IPS-18c (cell line): ENCODE data around the gene CSF1R.
"Not testable (repeated sequence)": the region's sequence is repeated elsewhere in the genome, so short reads cannot be mapped to it uniquely, and the experiment has no call there.

Source experiments
- H3K4me3 ChIP-seq: 2 replicates; pipeline ENCODE4 v1.7.0; 2013; ENCODE audit warnings: low read depth, mild to moderate bottlenecking, low read length, moderate library complexity; ENCODE audit not compliant: insufficient read depth
- H3K9me3 ChIP-seq: one replicate; pipeline ENCODE4 v1.6.1; 2013; ENCODE audit warnings: mild to moderate bottlenecking, low read length, moderate library complexity; ENCODE audit not compliant: control insufficient read depth, insufficient read depth

CSF1R gene

GRCh38 chr5:150109921-150110320, 23.6 kb upstream of the CSF1R start:
- Histone ChIP-seq H3K9me3 (no peaks in the 10 kb centered on the region), H3K4me3 (no peak overlapping the region)

- no peak overlapping the region for H3K4me3 ChIP-seq
- H3K9me3 ChIP-seq, result no peaks in the 10 kb centered on the region
Observed at GRCh38 chr5:150108711-150109514, 22.6 kb upstream of the CSF1R start.

GRCh38 chr5:150107909-150108447, 21.6 kb upstream of the CSF1R start:
- no peak overlapping the region for H3K4me3 ChIP-seq
- no peaks in the 10 kb centered on the region for H3K9me3 ChIP-seq

GRCh38 chr5:150106674-150107426, 20.5 kb upstream of the CSF1R start:
- H3K9me3 ChIP-seq, result no peaks in the 10 kb centered on the region
- H3K4me3 ChIP-seq, result no peak overlapping the region

GRCh38 chr5:150105928-150106615, 19.7 kb upstream of the CSF1R start:
- no peaks in the 10 kb centered on the region for H3K9me3 ChIP-seq
- H3K4me3 ChIP-seq, result no peak overlapping the region

- Histone ChIP-seq H3K4me3 (no peak overlapping the region), H3K9me3 (no peaks in the 10 kb centered on the region)
Observed at GRCh38 chr5:150104550-150104870, 18.2 kb upstream of the CSF1R start.

GRCh38 chr5:150103678-150104549, 17.6 kb upstream of the CSF1R start:
- Histone ChIP-seq H3K9me3 (no peaks in the 10 kb centered on the region), H3K4me3 (no peak overlapping the region)

GRCh38 chr5:150101023-150101422, 14.7 kb upstream of the CSF1R start:
- Histone ChIP-seq H3K4me3 (no peak overlapping the region), H3K9me3 (no peaks in the 10 kb centered on the region)

- no peaks in the 10 kb centered on the region for H3K9me3 ChIP-seq
- no peak overlapping the region for H3K4me3 ChIP-seq
Observed at GRCh38 chr5:150097152-150097551, 10.8 kb upstream of the CSF1R start.

GRCh38 chr5:150092159-150092787, 5.9 kb upstream of the CSF1R start:
- Histone ChIP-seq H3K4me3 (no peak overlapping the region), H3K9me3 (no peaks in the 10 kb centered on the region)

GRCh38 chr5:150085191-150085912, 1.0 kb downstream of the CSF1R start:
- Histone ChIP-seq H3K9me3 (no peaks in the 10 kb centered on the region), H3K4me3 (no peak overlapping the region)

- not testable (repeated sequence) for H3K4me3 ChIP-seq
Observed at GRCh38 chr5:150084754-150085153, 1.6 kb downstream of the CSF1R start.

GRCh38 chr5:150082889-150083288, 3.5 kb downstream of the CSF1R start:
- Histone ChIP-seq H3K4me3 (no peak overlapping the region), H3K9me3 (no peaks in the 10 kb centered on the region)

More at GRCh38 chr5:150084754-150085153, 1.6 kb downstream of the CSF1R start:
- H3K9me3 ChIP-seq, result not testable (repeated sequence)

- H3K4me3 ChIP-seq, result no peak overlapping the region
- H3K9me3 ChIP-seq, result no peaks in the 10 kb centered on the region
Observed at GRCh38 chr5:150082374-150082773, 4.0 kb downstream of the CSF1R start.

GRCh38 chr5:150081541-150082283, 4.6 kb downstream of the CSF1R start:
- no peak overlapping the region for H3K4me3 ChIP-seq
- no peaks in the 10 kb centered on the region for H3K9me3 ChIP-seq
